ENCODE measurements around the gene CCDC14.
"Not testable (repeated sequence)": the region's sequence is repeated elsewhere in the genome, so short reads cannot be mapped to it uniquely, and the experiment has no call there.

The CCDC14 gene

DNA sequence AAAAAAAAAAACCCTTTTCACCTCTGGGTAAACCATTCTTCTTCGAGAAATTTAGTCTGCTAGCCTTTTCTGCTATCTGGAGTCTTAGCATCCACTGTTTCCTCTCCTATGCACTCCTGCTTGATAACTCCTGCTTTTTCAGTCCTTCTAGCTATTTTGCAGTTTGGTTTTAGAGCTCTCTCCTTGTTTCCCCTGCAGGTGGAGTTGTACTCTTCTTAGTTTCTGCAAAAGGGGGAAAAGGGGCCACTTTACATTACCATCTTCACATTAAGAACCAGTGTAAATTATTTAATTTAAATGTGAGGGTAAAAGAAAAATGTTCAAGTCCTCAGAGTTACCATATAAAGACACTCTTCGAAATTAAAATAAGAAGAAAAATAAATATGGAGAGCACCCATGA lies 53.3 kb downstream of the CCDC14 start:
- DNase-seq (ENCODE audit: low read depth): no peak

DNA sequence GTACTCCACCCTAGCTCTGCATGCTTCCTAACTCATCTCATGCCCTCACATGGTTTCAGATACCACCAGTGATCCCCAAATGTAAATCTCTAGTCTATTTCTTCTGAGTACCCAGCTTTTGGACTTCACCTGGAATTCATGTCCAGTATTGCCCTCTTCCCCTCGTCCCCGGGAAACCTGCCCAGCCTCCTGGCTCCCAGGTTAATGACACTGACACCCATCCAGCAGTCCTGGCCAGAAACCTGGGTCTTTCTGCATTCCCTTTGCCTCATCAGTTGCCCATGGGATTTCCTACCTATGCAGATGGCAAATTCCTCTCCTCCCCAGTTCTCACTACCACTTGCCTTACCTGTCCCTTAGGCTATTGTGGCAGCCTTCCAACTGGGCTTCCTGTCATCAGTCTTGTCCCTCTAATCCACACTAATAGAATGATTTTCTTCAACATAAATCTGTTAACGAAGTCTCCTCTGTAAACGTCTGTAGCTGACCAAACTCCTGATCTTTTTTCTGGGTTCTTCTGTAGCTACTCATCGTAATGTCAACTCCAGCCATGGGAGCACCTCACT lies 61.6 kb downstream of the CCDC14 start:
- no peak for DNase-seq (ENCODE audit: low read depth)

DNA sequence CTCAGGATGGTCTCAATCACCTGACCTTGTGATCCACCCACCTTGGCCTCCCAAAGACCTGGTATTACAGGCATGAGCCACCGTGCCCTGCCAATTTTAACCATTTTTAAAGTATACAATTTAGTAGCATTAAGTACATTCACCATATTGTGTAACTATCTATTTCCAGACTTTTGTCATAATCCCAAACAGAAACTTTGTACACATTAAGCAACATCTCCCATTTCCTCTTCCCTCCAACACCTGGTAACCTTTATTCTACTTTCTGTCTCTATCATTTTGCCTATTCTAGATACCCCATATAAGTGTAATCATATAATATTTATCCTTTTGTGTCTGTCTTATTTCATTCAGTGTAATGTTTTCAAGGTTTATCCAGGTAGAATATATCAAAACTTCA lies 68.0 kb downstream of the CCDC14 start:
- no peak for DNase-seq (ENCODE audit: low read depth)

DNA sequence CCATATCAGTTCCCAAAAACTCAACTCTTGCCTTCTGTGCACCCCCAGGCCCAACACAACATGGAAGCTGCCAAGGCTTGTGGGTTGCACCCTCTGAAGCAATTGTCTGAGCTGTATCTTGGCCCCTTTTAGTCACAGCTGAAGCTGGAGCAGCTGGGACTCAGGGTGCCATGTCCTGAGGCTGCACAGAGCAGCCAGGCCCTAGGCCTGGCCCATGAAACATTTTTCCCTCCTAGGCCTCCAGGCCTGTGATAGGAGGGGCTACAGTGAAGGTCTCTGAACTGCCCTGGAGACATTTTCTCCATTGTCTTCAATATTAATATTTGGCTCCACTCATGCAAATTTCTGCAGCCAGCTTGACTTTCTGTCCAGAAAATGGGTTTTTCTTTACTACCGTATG lies 68.8 kb downstream of the CCDC14 start:
- DNase-seq (ENCODE audit: low read depth): no peak

DNA sequence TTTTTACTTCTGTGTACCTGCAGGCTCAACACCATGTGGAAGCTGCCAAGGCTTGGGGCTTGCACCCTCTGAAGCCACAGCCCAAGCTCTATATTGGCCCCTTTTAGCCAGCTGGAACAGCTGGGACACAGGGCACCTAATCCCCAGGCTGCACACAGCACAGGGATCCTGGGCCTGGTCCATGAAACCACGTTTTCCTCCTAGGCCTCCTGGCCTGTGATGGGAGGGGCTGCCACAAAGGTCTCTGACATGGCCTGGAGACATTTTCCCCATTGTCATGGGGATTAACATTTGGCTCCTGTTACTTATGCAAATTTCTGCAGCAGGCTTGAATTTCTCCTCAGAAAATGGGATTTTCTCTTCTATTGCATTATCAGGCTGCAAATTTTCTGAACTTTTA lies 70.0 kb downstream of the CCDC14 start:
- not testable (repeated sequence) for DNase-seq (ENCODE audit: low read depth)

- not testable (repeated sequence) for DNase-seq (ENCODE audit: low read depth)
These were observed 70.9 kb downstream of the CCDC14 start for GRCh38 chr3:123890162-123890561.

DNA sequence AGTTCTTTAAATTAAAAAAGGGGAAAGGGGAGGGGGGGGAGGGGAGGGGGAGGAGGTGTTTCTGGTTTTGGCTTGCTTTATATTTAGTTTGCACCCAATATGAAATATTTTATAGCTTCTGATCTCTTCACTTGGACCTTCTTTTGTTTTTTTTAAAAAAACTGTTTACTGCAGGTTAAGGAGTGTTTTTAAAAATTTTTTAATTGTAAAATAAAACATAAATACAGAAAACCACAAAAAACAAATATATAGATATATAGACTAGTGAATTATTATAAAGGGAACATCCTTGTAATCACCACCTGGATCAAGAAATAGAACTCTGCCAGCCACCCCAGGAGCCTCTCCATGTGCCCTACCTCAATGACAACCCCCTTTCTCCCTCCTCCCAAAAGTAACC lies 76.0 kb downstream of the CCDC14 start:
- DNase-seq (ENCODE audit: low read depth): no peak

DNA sequence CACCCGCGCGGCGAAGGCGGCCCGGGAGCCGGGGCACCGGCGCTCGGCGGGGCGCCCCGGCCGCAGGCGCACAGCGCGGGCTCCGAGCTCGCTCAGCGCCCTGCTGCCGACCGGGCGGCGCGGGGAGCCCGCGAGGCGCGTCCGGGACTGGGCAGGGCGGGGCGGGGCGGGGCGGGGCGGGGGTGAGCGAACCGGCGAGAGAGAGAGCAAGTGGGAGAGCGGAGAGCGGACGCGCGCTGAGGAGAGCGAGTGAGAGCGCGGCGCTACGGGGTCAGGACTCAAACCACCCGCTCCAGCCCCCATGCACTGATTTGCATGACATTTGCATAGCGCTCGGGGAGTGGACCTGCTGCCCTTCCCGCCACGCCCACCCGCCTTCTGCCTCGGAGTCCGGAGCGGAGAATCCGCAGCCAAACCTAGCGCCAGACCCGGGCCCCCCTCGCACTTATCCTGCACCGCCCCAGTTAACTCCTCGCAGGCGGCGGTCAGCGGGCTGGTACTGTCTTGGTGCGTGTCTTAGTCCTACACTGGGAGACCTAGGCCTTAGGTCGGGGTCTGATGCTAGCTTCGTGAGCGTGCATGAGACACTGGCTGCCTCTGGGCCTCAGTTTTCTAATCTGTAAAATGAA lies 76.7 kb downstream of the CCDC14 start, which contains the start of gene MYLK:
TSS of gene MYLK (minus strand) at position 130 of the 629 bp plus-strand sequence. CDS start 90,491 bp downstream, outside the sequence.
- peak; percentile 97 for DNase-seq (ENCODE audit: low read depth)

- no peak for DNase-seq (ENCODE audit: low read depth)
These were observed 77.3 kb downstream of the CCDC14 start for GRCh38 chr3:123883701-123884202.

GRCh38 chr3:123883111-123883510 lies 77.9 kb downstream of the CCDC14 start:
- DNase-seq (ENCODE audit: low read depth): no peak

DNA sequence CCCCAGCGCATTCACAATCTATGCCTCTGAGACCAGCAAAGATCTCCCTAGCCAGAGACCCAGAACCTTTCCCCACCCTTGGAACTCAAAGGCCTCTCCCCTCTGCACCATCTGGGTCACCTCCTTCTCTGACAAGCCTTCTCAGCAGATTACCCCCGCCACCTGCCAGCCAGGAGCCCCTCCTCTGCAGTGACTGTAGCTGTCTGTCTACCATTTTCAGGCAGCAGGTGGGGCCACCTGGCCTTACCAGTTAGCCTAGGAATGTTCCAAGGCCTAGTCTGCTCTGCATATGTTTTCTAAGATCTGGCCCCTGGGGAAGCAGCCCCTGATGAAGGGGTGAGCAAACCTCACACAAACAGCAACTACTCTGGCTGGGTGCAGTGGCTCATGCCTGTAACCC lies 79.3 kb downstream of the CCDC14 start:
- no peak for DNase-seq (ENCODE audit: low read depth)

DNA sequence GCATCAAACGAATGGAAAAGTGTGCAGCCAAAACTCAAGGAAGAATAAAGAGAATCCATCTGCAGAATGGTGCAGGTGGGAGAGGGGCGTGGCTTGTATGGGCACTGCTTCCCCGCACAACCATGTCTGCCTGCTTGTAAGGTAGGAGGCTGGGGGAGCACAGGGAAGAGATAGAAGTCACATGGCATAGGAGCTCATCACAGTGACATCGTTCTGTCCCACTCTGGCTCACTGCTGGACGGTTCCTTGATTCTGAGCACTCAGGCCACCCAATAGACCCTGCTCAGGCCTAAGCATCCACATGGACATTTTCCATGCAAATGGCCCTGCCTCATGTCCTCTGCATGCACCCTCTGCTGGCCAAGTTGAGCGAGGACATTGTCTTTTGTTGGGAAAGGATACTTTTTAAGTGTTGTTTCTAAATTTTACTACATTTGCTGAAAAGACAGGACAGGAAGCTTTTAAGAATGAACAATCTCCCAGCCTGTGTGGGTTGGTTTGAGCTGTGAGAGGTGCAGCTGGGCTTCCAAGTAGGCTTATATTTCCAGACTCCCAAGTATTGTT lies 79.9 kb downstream of the CCDC14 start:
- peak; percentile 51 for DNase-seq (ENCODE audit: low read depth)

- DNase-seq (ENCODE audit: low read depth): no peak
These were observed 82.2 kb downstream of the CCDC14 start for GRCh38 chr3:123878807-123879206.

GRCh38 chr3:123877965-123878364 lies 83.1 kb downstream of the CCDC14 start:
- DNase-seq (ENCODE audit: low read depth): no peak

- no peak for DNase-seq (ENCODE audit: low read depth)
These were observed 83.6 kb downstream of the CCDC14 start for GRCh38 chr3:123877466-123877865.

DNA sequence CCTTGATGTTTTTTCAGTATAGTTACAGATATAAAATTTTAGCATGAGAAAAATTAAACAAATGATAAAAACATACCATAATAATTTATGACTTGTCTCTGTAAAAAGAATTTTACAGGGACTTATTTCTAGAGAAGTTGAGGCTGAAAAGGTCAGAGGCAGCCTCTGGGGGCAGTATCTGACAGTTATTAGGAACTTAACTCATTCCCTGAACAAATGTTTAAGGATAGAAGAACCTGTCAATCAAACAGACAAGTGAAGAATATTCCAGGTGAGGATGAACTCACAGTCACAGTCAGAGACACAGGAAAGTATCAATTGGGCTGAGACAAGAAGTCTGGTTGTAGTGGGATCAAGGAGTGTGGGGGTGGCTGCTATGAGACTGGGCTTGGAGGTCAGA lies 84.2 kb downstream of the CCDC14 start:
- no peak for DNase-seq (ENCODE audit: low read depth)

GRCh38 chr3:123872621-123873020 lies 88.4 kb downstream of the CCDC14 start:
- DNase-seq (ENCODE audit: low read depth): no peak

- peak; percentile 92 for DNase-seq (ENCODE audit: low read depth)
These were observed 89.1 kb downstream of the CCDC14 start for GRCh38 chr3:123871946-123872345.

DNA sequence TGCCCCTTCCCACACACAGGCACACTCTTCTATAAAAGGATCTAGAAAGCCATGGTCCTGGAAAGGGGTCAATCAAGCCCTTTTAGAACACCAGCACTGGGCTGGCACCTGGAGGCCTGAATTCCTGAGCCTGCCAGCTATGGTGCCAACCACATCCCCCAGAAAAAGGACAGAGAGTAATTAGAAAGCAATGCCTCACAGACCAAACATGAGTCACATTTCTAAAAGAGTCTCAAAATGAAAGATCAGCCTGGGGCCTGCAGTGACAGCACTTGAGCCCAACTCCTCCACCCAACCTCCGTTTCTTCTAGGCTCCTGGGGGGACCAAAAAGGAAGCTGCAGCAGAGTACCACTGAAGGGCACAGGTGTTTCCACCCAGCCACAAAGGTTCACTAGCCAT lies 91.0 kb downstream of the CCDC14 start:
- DNase-seq (ENCODE audit: low read depth): peak; percentile 27

DNA sequence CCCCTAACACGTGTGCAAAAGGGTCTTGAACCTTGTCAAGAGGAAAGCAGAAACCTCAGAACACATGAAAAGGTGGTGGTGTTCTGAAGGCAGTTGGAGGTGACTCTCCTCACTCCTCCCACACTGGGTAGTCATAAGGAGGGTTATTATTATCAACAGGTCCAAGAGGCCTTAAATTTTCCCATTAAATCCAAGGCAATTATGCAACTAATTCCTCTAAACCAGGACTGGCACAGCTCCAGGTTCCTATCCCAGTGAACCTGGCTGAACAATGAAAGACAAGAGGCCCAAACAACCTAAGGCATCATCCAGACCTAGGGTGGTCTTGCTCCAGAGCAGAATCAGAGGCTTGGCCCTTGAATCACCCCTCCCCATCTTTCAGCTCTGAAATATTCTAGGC lies 91.9 kb downstream of the CCDC14 start:
- peak; percentile 52 for DNase-seq (ENCODE audit: low read depth)

GRCh38 chr3:123864706-123865105 lies 96.3 kb downstream of the CCDC14 start:
- DNase-seq (ENCODE audit: low read depth): no peak

Measured in amniotic epithelial cell (primary cell).